ENCODE results near the gene DZIP1L.
"Not testable (repeated sequence)": the region's sequence is repeated elsewhere in the genome, so short reads cannot be mapped to it uniquely, and the experiment has no call there.

Gene DZIP1L

DNA sequence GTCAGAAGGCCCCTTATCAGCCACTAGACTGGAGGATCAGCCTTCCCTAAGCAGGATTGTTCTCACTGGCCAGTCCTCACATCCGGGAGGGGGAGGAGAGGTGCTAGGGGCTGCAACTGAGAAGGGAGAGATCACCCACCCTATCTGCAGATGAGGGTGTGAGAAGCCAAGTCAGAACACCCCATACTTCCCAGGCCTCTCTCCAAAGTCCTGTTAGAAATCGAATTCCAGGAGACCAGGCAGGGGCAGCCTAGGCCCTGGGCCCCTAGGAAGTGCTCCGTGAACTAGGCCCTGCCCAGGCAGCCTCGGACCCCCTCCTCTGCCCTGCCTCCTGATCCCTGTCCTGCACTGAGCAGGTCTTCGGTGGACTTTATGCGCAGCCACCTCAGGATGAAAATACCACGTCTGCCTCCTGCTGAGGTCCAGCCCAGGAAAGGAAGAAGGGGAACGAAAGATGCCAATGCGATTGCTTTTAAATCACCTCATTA, 933 bp downstream of the DZIP1L start:
- ChIA-PET POLR2A (no interaction called here), CTCF (interaction anchor here (4.0 kb wide), 1 partner anchor 13 kb away, joined by 15 read pairs; no protein-coding TSS in a partner anchor)
- TF ChIP-seq, protein P1, sequence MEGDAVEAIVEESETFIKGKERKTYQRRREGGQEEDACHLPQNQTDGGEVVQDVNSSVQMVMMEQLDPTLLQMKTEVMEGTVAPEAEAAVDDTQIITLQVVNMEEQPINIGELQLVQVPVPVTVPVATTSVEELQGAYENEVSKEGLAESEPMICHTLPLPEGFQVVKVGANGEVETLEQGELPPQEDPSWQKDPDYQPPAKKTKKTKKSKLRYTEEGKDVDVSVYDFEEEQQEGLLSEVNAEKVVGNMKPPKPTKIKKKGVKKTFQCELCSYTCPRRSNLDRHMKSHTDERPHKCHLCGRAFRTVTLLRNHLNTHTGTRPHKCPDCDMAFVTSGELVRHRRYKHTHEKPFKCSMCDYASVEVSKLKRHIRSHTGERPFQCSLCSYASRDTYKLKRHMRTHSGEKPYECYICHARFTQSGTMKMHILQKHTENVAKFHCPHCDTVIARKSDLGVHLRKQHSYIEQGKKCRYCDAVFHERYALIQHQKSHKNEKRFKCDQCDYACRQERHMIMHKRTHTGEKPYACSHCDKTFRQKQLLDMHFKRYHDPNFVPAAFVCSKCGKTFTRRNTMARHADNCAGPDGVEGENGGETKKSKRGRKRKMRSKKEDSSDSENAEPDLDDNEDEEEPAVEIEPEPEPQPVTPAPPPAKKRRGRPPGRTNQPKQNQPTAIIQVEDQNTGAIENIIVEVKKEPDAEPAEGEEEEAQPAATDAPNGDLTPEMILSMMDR (IDR thresholded peaks at IDR 0.05; ENCODE audit: control extremely low read depth, extremely low read depth, low read depth, missing control alignments) = no peak
- DNase-seq (ENCODE audit: extremely low spot score) = no peak

DNA sequence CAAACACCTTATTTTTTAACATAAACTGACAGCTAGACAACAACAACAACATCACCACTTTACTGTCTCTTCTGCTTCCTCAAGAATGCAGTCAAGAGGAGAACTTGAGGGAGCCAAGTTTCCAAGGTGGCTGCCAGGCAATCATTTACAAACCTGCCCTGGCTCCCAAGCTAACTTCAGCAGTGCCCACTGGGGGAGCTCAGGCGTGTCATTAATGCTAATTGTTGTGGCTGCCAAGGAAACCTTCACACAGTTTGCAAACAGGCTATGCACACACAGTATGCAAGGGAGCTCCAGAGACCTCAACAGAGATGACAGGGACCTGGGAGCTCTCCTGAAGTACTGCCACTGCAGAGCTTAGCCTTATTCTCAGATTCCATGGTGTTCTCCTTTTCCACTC, 2.1 kb downstream of the DZIP1L start:
- CTCF ChIA-PET = interaction anchor here (1.1 to 4.0 kb wide), 3 partner anchors 9 to 52 kb away, joined by 3 to 15 read pairs (median 3); no protein-coding TSS in a partner anchor

DNA sequence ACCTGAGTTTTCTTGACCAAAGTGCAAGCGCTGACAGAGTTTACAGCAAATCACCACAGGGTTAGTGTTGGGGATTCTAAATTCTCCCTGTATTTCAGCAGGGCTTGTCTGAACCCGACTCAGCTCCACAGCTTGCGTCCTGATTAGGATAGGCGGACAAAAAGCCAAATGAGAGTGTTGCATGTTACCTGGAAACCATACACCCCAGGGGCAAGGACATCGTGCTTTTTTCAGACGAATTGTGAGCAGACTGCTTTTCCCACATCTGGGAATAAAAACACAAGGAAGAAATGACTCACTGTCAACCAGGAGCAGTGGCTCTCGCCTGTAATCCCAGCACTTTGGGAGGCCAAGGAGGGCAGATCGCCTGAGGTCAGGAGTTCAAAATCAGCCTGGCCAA, 3.0 kb downstream of the DZIP1L start:
- ChIA-PET POLR2A (no interaction called here), CTCF (interaction anchor here (1.1 to 4.0 kb wide), 3 partner anchors 8 to 51 kb away, joined by 3 to 15 read pairs (median 3); no protein-coding TSS in a partner anchor)
- no peak for DNase-seq (ENCODE audit: extremely low spot score)
- TF ChIP-seq, protein P1 (IDR thresholded peaks at IDR 0.05; ENCODE audit: control extremely low read depth, extremely low read depth, low read depth, missing control alignments) = no peak

More for the DNA sequence above, 2.1 kb downstream of the DZIP1L start:
- TF ChIP-seq, protein P1 (IDR thresholded peaks at IDR 0.05; ENCODE audit: control extremely low read depth, extremely low read depth, low read depth, missing control alignments) = no peak
- POLR2A ChIA-PET = no interaction called here
- no peak for DNase-seq (ENCODE audit: extremely low spot score)

DNA sequence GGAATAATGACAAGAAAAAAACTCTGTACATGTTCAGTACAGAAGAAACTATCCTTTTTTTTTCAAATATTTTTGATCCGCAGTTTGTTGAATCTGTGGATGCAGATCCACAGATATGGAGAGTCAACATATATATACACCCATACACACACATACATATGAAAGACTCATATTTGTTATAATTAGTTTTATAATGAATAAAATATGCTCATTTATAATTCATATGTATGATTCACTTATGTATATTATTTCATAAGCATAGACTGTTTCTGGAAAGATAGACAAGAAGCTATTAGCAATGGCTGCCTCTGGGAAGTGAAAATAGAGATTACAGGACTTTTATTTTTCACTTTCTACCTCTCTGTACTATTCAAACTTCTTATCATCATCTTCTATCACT, 9.8 kb downstream of the DZIP1L start:
- POLR2A ChIA-PET = no interaction called here
- CTCF ChIA-PET = interaction anchor here (1.5 kb wide), 1 partner anchor 13 kb away, joined by 6 read pairs; no protein-coding TSS in a partner anchor
- TF ChIP-seq, protein P1 (IDR thresholded peaks at IDR 0.05; ENCODE audit: control extremely low read depth, extremely low read depth, low read depth, missing control alignments) = no peak
- no peak for DNase-seq (ENCODE audit: extremely low spot score)

DNA sequence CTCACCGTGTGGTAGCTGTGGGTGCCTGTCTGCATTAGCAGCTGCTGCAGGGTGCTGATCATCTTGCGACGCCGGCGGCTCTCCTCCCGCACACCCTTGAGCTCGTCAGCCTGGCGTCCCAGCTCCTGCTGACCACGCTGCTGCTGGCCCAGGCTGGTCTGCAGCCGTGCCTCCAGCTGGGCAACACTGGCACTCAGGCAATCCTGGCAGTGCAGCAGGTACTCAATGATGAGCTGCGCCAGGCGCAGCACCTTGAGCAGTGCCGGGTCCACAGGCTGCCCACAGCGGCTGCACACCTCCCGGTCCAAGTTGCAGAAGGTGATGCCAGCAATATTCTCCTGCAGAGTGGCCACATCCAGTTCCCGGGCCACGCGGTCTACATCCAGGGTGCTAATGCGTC, 11.9 kb downstream of the DZIP1L start:
- ChIA-PET CTCF (interaction anchor here (1.4 to 3.3 kb wide), 3 partner anchors 9 to 16 kb away, joined by 3 to 16 read pairs (median 4); no protein-coding TSS in a partner anchor), POLR2A (no interaction called here)
- DNase-seq (ENCODE audit: extremely low spot score) = no peak
- TF ChIP-seq, protein P1 (IDR thresholded peaks at IDR 0.05; ENCODE audit: control extremely low read depth, extremely low read depth, low read depth, missing control alignments) = no peak

DNA sequence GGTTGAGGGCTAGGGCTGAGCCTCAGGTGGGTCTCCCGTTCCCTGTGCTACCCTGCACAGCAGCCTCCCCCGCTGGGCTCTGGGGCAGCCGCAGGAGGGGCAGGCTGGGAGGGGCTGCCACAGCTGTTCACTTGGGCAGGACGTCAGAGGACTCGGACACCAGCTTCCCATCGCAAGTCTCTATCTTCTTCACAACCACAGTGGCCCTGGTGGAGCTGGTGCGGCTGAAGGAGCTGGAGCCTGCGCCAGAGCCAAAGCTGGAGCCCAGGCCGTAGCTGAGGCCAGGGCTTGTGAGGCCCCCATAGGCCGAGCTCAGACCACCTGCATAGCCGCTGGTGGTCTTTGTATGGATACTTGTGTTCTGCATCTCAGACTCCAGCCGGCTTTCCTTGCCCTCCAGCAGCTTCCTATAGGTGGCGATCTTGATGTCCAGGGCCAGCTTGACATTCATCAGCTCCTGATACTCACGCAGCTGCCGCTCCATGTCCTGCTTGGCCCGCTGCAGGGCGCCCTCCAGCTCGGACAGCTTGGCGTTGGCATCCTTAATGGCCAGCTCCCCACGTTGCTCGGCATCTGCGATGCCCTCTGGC, 14.0 kb downstream of the DZIP1L start:
- DNase-seq (ENCODE audit: extremely low spot score); POLR2A ChIA-PET: not testable (repeated sequence)
- CTCF ChIA-PET = interaction anchor here (1.8 to 3.3 kb wide), 4 partner anchors 11 to 27 kb away, joined by 5 to 16 read pairs (median 10); no protein-coding TSS in a partner anchor

DNA sequence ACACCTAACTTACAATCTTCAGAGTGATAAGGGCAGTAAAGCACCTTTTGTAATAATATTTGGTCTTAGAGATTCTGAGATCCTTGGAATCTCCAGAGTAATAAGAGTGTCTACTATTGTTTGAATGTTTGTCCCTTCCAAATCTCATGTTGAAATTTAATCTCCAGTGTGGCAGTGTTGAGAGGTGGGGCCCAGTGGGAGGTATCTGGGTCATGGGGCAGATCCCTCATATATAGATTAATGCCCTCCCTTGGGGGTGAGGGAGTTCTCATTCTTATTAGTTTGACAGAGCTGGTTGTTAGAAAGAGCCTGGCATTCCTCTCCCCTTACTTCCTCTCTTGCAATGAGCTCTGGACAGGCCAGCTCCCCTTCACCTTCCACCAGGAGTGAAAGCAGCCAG, 16.0 kb downstream of the DZIP1L start:
- ChIA-PET CTCF (interaction anchor here (0.7 to 1.2 kb wide), 2 partner anchors 12 to 30 kb away, joined by 3 read pairs; no protein-coding TSS in a partner anchor), POLR2A (no interaction called here)
- TF ChIP-seq, protein P1 (IDR thresholded peaks at IDR 0.05; ENCODE audit: control extremely low read depth, extremely low read depth, low read depth, missing control alignments) = no peak
- no peak for DNase-seq (ENCODE audit: extremely low spot score)

All from GM10248 (cell line).